HL-60/S4 (cell line): ENCODE data around the gene RARA.

Experiments used
- in situ Hi-C: fragments of 300-500 bp; cut with MboI; formaldehyde crosslinking; loops from 2 replicates; pipeline ENCODE4 v1.14.3; 2022; ENCODE audit warnings: low sequenced_read_pairs

The RARA gene

GRCh38 chr17:40309031-40309948 is at the start of gene RARA:
Gene RARA, plus strand, starts transcription at chr17:40309180. Its CDS starts 22,039 bp downstream, at chr17:40331219.
- in situ Hi-C loops: loop anchor here (5.0 to 10.0 kb wide), 2 partner anchors 43 to 246 kb away; no protein-coding TSS in a partner anchor

- in situ Hi-C loops: no loop called here
Observed at GRCh38 chr17:40259505-40259904, 49.5 kb upstream of the RARA start.

GRCh38 chr17:40260528-40260927 is 48.5 kb upstream of the RARA start:
- in situ Hi-C loops: no loop called here

GRCh38 chr17:40264458-40265185 is 44.4 kb upstream of the RARA start:
- in situ Hi-C loops: no loop called here

GRCh38 chr17:40265337-40265736 is 43.6 kb upstream of the RARA start:
- in situ Hi-C loops: no loop called here

GRCh38 chr17:40266882-40267281 is 42.1 kb upstream of the RARA start:
- in situ Hi-C loops: no loop called here

GRCh38 chr17:40268141-40268712 is 40.8 kb upstream of the RARA start:
- in situ Hi-C loops: no loop called here

GRCh38 chr17:40278414-40278813 is 30.6 kb upstream of the RARA start:
- in situ Hi-C loops: no loop called here

GRCh38 chr17:40279402-40279801 is 29.6 kb upstream of the RARA start:
- in situ Hi-C loops: no loop called here

- in situ Hi-C loops: no loop called here
Observed at GRCh38 chr17:40281663-40282062, 27.3 kb upstream of the RARA start.

GRCh38 chr17:40283662-40284061 is 25.3 kb upstream of the RARA start:
- in situ Hi-C loops: no loop called here

GRCh38 chr17:40284085-40284713 is 24.8 kb upstream of the RARA start:
- in situ Hi-C loops: no loop called here

GRCh38 chr17:40286473-40286872 is 22.5 kb upstream of the RARA start:
- in situ Hi-C loops: no loop called here

- in situ Hi-C loops: no loop called here
Observed at GRCh38 chr17:40287159-40287493, 21.9 kb upstream of the RARA start.

- in situ Hi-C loops: no loop called here
Observed at GRCh38 chr17:40287494-40288369, 21.2 kb upstream of the RARA start, which contains the start of gene CDC6. Gene CDC6, plus strand, starts transcription at chr17:40287879. Its CDS starts 1,542 bp downstream, at chr17:40289421.

GRCh38 chr17:40290629-40291280 is 18.2 kb upstream of the RARA start:
- in situ Hi-C loops: no loop called here

- in situ Hi-C loops: no loop called here
Observed at GRCh38 chr17:40291281-40291664, 17.7 kb upstream of the RARA start.

GRCh38 chr17:40293363-40293762 is 15.6 kb upstream of the RARA start:
- in situ Hi-C loops: no loop called here
